Measurements from ENCODE around the gene USP35.

GRCh38 chr11:78262691-78263090 is 74.0 kb downstream of the USP35 start:
- no peak for TF ChIP-seq CTCF (IDR thresholded peaks at IDR 0.05)
- no peak for TF ChIP-seq EP300 (IDR thresholded peaks at IDR 0.05)
